Ramos (cell line): ENCODE measurements around the gene PRODH2.
"Not testable (repeated sequence)": the region's sequence is repeated elsewhere in the genome, so short reads cannot be mapped to it uniquely, and the experiment has no call there.

Source experiments
- in situ Hi-C: fragments of 300-500 bp; cut with MboI; formaldehyde crosslinking; loops from one replicate; pipeline ENCODE4 v1.14.3; 2022; ENCODE audit warnings: low sequenced_read_pairs; ENCODE audit not compliant: unreplicated experiment

Gene PRODH2

DNA sequence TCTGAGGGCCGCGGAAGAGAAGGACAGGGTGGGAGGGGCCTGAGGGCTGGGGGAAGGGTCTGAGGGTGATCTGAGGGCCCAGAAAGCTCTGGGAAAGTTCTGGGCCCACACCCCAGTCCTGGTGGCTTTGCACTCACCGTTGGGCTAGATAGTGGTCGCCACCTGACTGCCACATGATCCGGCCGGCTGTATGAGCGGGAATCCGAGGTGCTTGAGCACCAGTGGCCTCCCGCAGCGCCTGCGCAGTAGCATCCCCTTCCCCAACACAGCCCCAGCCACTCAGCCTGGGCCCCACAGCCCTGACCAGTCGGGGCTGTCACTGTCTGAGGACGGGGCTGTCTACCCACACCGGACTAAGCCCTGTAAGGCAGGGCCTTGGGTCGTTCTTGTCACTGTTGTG is 15.0 kb downstream of the PRODH2 start:
- in situ Hi-C loops: no loop called here

DNA sequence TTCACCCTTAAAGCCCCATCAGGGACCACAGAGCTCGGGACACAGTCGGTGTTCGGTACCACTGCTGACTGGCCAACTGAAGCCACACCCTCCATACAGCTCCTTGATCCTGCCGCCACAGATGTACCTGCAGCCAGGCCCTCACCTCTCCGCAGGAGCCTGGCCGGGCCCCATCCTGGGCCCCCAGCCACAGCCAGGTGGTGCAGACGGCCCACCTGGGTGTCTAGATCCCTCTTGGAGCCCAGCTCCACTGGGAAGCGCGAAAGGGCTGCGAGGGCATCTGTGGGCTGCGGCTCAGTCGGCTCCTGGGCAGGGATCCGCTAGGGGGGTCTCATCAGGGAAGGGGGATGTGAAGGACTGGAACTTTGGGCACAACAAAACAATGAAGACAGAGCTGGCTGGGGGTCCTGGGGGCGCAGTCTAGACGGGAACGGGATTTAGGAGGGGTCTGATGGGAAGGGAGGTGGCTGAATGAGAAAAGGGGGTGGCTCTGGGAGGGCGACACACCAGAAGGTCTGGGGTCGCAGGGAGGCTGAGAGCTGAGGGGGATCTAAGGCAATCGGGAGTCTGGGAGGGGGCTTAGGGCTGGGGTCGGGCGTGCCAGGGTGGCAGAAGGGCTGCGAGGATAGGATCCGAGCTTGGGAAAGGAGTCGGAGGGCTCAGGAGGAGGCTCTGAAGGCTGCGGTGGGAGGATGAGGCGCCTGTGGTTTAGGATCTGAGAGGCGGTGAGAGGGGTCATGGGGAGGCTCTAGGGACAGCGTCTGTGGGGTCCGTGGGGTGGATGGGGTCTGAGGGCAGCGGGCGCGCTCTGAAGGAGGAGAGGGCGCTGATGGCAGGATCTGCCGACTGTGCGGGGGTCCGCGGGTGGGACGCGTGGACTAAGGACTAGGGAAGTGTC is 15.8 kb downstream of the PRODH2 start:
- in situ Hi-C loops: no loop called here

DNA sequence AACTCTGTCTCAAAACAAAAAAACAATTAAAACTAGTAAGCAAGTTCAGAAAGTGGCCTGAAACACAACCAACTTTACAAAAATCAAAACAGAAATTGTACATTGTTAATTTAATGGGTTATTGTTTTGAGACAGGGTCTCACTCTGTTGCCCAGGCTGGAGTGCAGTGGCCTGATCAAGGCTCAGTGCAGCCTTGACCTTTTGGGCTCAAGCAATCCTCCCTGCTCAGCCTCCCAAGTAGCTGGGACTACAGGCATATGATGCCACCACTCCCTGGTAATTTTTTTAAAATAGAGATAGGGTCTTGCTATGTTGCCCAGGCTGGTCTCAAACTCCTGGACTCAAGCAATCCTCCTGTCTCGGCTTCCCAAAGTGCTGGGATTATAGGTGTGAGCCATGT is 17.1 kb downstream of the PRODH2 start:
- in situ Hi-C loops: not testable (repeated sequence)

DNA sequence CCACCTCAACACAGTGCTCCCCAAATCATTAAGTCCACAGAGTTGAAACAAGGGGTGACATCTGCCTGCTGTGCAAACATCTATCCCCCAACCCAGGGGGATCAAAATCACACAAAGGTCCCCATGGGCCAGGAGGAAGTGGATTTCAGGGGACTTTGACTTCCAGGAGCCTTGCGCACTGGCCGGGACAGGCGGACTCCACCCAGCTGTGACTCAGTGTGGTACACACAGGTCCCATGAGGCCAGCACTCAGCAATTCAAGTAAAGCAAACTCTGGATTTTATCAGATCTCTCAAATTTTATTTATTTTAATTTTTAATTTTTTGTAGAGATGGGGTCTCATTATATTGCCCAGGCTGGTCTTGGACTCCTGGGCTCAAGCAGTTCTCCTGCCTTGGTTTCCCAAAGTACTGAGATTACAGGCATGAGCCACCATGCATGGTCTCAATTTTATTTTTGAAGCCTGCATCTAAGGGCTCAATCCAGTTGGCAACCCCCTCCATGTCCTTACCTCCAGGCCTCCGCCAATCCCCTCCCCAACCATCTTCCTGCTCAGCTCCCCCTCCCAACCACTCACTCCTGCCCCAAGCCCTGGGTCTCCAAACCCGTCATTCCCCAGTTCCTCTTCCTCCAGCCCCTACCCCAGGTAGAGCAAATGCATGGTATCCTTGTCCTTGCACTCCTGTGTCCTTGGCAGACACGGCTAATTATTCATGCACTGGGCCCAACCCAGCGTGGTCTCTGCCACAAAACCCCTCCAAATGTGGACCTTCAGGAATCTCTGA is 19.1 kb downstream of the PRODH2 start:
- in situ Hi-C loops: no loop called here

DNA sequence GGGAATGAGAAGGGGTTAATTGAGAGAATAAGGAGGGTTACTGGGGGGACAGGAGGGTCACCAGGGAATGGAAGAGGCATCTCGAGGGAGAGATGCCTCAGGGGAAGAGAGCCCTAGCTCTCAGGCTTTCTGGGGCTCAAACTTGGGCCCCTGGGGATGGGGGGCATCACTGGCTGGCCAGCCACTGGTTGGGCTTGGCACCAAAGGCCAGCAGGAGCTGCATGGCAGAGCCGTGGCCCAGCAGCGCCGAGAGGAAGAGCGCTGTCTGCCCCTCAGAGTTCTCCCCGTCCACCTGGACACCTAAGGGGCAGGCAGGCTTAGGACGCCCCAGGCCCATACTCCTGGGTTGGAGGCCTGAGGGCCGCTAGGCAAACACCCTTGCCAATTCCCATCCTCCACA is 19.8 kb downstream of the PRODH2 start:
- in situ Hi-C loops: no loop called here

DNA sequence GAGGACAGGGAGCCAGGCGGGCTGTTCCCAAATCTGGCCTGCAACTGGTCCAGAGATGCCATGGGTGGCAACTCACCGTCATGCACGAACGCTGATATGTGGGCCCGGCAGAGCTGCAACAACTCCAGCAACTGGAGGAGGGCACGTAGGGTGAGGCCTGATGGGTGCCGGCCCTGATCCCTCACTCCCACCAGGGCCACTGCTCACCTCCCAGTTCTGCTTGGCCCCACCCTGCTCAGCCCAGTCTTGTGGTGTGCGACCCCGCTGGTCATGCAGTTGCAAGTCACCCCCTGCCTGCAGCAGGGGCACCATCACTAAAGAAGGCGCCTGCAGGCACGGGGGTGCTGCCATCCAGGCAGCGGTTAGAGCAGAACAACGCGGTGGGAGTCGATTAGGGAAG is 20.3 kb downstream of the PRODH2 start:
- in situ Hi-C loops: no loop called here

DNA sequence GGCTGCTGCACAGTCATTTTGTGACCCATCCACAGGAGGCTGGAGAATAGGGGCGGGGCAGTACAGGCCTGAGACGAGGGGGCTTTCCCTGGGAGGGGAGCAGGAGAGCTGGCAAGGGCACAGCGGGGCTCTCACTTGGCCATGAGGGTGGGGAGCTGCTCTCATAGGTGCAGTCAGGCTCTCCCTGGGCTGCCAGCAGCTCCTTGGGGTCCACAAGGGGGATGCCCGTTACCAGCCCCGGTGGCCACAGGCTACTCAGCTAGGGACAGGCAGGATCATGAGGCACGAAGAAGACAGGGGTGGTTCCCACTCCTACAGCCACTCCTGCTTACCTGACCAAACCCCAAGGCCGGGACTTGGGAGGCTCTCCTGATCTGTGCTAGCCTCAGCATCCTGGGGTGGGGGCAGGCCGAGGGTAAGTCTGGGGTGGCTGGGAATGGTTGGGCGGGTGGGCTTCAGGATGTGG is 20.8 kb downstream of the PRODH2 start:
- in situ Hi-C loops: no loop called here

DNA sequence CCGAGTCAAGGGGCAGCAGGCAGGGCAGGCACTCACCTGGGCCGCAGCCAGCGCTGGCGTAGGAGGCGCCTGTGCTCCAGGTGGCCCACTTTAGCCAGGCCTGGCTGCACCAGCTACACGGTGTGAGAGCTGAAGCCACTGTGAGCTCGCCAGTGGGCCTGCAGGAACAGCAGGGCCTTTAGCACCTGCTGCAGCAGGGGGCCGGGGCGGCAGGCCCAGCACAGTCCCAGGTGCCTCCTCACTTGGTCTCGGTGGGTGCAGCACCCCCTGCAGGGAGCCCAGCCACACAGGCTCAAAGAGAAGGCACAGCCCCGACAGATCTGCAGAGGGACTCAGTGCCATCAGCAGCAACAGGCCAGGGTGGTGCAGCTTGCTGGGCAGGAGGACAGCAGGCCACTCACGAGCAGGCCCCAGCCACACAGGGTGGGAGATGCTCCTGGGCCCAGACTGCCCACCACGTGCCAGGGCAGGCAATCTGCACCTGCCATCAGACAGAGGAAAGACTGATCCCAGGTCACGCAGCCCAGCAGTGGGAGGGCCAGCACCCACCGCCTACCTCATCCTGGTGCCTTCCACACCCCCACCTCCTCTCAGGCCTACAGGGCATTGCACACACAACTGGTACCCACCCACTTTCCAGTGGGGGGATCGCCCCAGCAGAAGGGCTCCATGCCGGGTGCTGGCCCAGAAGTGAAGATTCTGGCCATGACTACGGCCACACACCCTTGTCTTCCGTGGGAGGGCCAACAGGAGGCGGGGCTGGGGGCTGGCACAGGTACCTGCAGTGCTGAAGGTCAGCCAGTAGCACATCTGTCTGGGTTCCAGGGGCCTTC is 21.4 kb downstream of the PRODH2 start:
- in situ Hi-C loops: no loop called here

DNA sequence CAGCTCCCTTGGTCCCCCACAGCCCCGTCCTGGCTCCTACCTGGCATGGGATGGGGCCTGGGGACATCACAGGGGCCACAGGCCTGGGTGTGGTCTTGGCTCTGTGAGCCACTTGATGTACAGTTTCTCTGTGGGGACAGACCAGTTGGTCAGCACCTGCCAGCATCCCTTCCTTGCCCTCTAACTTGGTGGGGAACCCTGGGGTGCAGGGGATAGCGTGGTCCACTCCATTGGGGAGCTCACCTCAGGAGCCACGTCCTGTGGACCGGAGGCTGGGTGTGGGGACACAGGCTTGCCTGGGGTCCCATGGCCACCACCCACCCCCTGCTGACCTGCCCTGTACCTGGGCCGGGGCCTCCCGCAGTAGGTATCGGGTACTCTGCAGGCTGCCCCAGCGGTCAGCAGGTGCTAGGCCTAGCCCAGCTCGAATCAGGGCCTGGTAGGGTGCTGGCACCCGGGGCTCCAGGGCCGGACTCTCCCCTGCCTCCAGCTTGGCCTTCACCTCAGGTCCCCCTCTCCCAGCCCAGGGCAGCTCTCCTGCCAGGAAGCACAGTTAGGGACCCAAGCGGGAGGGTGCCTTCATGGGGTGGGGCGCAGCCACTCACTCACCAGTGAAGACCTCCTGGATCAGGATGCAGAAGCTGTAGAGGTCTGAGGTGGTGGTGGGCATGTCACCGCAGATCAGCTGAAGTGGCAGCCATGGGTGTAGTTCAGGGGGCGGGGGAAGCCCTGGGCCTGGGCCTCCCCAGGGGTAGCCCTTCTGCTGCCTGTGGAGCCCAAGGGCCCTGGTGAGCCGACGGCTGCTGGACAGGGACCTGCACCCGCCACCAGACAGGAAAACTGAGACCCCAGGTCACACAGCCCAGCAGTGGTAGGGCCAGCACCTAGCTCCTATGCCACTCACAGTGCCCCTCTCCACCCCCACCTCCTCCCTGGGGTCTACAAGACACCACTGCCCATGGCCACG is 22.4 kb downstream of the PRODH2 start:
- in situ Hi-C loops: no loop called here

DNA sequence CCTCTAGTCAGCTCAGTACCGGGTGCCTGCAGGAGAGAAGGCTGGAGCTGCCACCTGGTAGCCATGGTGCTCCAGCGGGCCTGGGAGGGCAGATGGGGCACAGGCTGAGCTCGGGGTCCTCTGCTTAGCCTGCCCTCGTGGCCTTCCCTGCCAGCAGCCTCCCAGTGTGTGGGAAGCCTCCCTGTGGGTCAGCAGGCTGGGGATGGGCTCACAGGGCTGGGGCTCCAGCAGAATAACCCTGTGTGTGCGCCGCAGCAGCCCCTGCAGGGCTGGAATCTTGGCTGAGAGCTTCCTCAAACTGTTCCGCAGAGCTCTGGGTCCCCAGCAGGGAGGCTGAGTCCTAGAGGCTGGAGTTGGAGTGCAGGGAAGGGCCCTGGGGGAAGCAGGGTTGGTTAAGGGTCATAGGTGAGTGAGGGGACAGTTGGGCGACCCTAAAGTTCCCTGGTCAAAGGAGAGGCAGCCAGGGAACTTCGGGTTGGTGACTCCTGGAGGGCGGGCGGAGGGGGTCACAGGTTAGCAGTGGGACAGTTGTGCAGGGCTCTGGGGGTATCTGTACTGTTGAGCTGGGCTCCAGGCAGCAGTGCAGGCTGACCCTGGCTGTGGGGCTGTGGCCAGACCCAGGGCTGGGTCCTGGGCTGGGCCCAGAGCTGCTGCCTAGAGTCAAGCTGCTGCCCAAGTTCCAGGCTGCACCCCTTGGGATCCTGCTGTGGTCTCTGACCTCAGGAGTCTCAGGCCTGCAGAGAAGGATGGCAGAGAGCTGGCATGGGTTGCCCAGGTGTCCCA is 23.3 kb downstream of the PRODH2 start:
- in situ Hi-C loops: no loop called here

DNA sequence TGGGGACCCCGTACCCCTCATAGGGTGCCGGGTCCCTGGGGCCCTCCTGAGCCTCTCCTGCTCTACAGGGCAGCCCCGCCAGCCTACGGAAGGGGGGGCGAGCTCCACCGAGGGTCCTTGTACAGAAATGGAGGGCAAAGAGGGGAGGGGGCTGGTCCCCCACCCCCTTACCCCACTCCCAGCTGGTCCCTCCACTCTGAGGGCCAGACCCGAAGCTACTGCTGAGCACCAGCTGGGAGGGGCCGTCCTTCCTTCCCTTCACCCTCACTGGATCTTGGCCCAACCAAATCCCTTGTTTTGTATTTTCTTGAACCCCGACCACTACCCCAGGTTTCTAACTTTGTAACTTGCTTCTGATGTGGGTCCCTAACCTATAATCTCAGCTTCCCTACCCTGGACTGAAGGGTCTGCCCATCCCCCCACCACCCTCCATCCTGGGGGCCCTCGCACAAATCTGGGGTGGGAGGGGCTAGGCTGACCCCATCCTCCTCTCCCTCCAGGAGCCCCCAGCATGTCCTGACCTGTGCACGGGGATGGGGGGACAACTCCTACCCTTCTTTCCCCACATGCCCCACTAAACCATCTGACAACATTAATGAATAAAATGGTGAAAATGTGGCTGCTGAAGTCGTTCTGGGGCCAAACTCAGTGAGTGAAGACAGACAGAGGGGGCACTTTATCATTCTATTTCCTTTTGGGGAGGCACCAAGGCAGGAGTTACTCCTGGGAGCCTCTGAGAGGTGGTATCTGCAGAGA is 24.3 kb downstream of the PRODH2 start:
- in situ Hi-C loops: no loop called here

DNA sequence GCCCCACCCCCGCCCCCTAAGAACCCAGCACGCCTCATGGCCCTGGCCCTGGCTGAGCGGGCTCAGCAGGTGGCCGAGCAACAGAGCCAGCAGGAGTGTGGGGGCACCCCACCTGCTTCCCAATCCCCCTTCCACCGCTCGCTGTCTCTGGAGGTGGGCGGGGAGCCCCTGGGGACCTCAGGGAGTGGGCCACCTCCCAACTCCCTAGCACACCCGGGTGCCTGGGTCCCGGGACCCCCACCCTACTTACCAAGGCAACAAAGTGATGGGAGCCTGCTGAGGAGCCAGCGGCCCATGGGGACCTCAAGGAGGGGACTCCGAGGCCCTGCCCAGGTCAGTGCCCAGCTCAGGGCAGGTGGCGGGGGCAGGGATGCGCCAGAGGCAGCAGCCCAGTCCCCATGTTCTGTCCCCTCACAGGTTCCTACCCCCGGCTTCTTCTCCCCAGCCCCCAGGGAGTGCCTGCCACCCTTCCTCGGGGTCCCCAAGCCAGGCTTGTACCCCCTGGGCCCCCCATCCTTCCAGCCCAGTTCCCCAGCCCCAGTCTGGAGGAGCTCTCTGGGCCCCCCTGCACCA is 25.3 kb downstream of the PRODH2 start:
- in situ Hi-C loops: no loop called here

DNA sequence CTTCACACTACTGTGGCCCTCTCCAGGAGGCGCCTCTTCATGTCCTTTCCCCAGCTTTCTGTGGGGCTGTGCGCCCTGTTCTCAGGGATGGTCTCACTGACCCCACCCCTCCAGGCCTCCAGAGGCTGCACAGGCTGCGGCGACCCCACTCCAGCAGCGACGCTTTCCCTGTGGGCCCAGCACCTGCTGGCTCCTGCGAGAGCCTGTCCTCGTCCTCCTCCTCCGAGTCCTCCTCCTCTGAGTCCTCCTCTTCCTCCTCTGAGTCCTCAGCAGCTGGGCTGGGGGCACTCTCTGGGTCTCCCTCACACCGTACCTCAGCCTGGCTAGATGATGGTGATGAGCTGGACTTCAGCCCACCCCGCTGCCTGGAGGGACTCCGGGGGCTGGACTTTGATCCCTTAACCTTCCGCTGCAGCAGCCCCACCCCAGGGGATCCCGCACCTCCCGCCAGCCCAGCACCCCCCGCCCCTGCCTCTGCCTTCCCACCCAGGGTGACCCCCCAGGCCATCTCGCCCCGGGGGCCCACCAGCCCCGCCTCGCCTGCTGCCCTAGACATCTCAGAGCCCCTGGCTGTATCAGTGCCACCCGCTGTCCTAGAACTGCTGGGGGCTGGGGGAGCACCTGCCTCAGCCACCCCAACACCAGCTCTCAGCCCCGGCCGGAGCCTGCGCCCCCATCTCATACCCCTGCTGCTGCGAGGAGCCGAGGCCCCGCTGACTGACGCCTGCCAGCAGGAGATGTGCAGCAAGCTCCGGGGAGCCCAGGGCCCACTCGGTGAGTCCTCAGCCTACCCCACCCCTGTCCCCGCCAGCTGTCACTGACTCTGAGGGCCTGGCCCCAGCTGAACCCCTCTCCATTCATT is 26.1 kb downstream of the PRODH2 start:
- in situ Hi-C loops: no loop called here

DNA sequence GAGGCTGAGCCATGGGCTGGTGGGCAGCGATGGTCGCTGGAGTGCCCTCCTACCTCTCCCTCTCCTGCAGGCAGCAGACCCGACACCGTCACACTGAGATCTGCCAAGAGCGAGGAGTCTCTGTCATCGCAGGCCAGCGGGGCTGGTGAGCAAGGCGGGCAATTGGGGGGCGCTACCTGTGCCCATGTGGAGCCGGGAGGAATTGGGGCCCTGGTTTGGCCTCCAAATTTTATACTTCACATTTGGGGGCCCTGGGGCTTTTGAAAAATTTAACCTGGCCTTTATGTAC is 27.4 kb downstream of the PRODH2 start:
- in situ Hi-C loops: no loop called here

DNA sequence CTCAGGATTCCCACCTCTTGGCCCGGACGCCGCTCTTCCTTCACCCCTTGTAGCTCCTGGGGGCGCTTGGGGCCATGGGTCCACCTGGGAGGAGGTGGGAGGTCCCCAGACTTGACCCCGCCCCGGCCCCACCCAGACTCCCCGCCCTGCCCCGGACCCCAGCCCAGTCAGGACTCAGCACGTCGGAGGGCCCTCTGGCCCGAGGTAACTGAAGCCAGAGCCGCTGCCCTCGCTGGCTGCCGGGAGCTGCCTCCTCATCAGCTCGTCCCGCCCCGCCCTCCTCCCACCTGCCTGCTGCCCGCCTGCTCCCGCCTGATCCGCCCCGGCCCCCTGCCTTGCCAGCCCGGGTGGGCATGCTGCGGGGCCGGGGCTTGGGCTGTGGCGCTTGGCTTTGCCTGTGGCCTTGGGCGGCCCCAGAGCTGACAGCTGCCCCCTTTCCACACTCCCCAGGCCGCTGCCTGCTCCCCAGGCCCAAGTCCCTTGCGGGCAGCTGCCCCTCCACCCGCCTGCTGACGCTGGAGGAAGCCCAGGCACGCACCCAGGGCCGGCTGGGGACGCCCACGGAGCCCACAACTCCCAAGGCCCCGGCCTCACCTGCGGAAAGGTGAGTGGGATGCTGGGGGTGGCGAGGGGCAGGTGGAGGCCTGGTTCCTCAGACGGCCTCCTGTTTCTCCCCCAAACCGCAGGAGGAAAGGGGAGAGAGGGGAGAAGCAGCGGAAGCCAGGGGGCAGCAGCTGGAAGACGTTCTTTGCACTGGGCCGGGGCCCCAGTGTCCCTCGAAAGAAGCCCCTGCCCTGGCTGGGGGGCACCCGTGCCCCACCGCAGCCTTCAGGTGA is 27.9 kb downstream of the PRODH2 start:
- in situ Hi-C loops: no loop called here
